Measurements from ENCODE around the gene SLC9B2. TPM values are rescaled to one million over a fixed set of nuclear protein-coding genes. Genes with fewer than 3 reads are reported as not detected.

The SLC9B2 gene
- polyA plus RNA-seq, 1 of the 3 experiments (the other 2 are of a cell fraction) = 11.2 TPM

DNA sequence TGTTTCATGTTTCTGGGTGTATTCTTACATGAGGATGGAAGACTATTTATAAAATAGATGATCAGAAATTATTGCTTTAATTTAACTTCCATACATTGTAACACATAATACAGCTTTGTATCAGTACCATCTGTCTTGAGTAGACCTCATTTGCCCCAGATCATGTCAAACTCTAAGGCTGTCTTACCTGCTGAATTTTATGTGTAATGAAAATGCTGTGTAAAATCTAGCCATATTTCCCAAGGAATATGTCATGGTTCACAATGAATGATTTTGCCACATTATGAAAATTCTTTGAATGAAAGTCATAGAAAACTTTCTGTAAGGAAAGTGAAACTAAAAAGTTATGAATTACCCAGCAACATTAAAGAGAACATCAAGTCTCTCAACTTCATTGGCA is 15.7 kb upstream of the SLC9B2 start:
- H3K9me2 ChIP-seq = no peaks in the 10 kb centered on the region
- peaks cover 34 to 54% of the 10 kb centered on the region in 2 experiments for H3K36me3 ChIP-seq (replicated peaks in 1 of 2; ENCODE audit: control insufficient read depth in 1 of 2, insufficient read depth in 2 of 2, low read length in 1 of 2)
- ChIA-PET CTCF (interaction anchor here (0.6 to 3.7 kb wide), 20 partner anchors 9 to 681 kb away, joined by 3 to 18 read pairs (median 6); partner anchors contain the start of gene SLC9B2), POLR2A (interaction anchor here (1.4 kb wide), 1 partner anchor 223 kb away, joined by 3 read pairs; the partner anchor contains the start of gene CISD2)
- peak overlapping the region; percentile 60 for H2AFZ ChIP-seq (ENCODE audit: low read depth)
- H3K27me3 ChIP-seq (ENCODE audit: insufficient read depth) = no peaks in the 10 kb centered on the region
- H3K4me2 ChIP-seq = peak overlapping the region; percentile 61
- TF ChIP-seq RXRA (IDR thresholded peaks at IDR 0.05; ENCODE audit: borderline replicate concordance, low read depth) = no peak
- TF ChIP-seq, protein P1, sequence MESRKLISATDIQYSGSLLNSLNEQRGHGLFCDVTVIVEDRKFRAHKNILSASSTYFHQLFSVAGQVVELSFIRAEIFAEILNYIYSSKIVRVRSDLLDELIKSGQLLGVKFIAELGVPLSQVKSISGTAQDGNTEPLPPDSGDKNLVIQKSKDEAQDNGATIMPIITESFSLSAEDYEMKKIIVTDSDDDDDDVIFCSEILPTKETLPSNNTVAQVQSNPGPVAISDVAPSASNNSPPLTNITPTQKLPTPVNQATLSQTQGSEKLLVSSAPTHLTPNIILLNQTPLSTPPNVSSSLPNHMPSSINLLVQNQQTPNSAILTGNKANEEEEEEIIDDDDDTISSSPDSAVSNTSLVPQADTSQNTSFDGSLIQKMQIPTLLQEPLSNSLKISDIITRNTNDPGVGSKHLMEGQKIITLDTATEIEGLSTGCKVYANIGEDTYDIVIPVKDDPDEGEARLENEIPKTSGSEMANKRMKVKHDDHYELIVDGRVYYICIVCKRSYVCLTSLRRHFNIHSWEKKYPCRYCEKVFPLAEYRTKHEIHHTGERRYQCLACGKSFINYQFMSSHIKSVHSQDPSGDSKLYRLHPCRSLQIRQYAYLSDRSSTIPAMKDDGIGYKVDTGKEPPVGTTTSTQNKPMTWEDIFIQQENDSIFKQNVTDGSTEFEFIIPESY (IDR thresholded peaks at IDR 0.05; ENCODE audit: borderline replicate concordance, low read depth) = no peak
- no peak for TF ChIP-seq FOXJ3 (CRISPR knock-in tag; IDR thresholded peaks at IDR 0.05)
- no peak for TF ChIP-seq TAF1 (IDR thresholded peaks at IDR 0.05; ENCODE audit: borderline replicate concordance, low read depth, low read length)
- no peak for TF ChIP-seq TCF12 (IDR thresholded peaks at IDR 0.05)
- TF ChIP-seq, protein P2, sequence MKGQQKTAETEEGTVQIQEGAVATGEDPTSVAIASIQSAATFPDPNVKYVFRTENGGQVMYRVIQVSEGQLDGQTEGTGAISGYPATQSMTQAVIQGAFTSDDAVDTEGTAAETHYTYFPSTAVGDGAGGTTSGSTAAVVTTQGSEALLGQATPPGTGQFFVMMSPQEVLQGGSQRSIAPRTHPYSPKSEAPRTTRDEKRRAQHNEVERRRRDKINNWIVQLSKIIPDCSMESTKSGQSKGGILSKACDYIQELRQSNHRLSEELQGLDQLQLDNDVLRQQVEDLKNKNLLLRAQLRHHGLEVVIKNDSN (IDR thresholded peaks at IDR 0.05; ENCODE audit: borderline replicate concordance, low read depth) = no peak
- no peak for TF ChIP-seq EP300 (IDR thresholded peaks at IDR 0.05; ENCODE audit: borderline replicate concordance in 1 of 2, low read depth in 1 of 2, low read length in 1 of 2)
- no peaks in the 10 kb centered on the region for H4K20me1 ChIP-seq (ENCODE audit: insufficient read depth)
- peak overlapping the region in 1 of 2 experiments; percentile 36; a peak in 2 of 4 replicates for H3K4me3 ChIP-seq (ENCODE audit: low read depth in 2 of 2, low read length in 1 of 2)
- no peaks in the 10 kb centered on the region for H3F3A ChIP-seq (replicated peaks; ENCODE audit: insufficient read depth)
- H3K4me1 ChIP-seq (ENCODE audit: control insufficient read depth in 1 of 2, insufficient read depth in 2 of 2, low read depth in 1 of 2, low read length in 1 of 2) = no peaks in the 10 kb centered on the region; a peak in 1 of 4 replicates
- H3K9ac ChIP-seq = peak overlapping the region; percentile 19; the same call in 1 of the 2 replicates
- H3K79me2 ChIP-seq (ENCODE audit: insufficient read depth) = no peaks in the 10 kb centered on the region
- peak overlapping the region in 1 of 2 experiments; percentile 30; a peak in 1 of 4 replicates for H3K27ac ChIP-seq (ENCODE audit: low read depth in 2 of 2, low read length in 1 of 2)
- DNase-seq = no peak
- no peaks in the 10 kb centered on the region for H3K9me3 ChIP-seq

DNA sequence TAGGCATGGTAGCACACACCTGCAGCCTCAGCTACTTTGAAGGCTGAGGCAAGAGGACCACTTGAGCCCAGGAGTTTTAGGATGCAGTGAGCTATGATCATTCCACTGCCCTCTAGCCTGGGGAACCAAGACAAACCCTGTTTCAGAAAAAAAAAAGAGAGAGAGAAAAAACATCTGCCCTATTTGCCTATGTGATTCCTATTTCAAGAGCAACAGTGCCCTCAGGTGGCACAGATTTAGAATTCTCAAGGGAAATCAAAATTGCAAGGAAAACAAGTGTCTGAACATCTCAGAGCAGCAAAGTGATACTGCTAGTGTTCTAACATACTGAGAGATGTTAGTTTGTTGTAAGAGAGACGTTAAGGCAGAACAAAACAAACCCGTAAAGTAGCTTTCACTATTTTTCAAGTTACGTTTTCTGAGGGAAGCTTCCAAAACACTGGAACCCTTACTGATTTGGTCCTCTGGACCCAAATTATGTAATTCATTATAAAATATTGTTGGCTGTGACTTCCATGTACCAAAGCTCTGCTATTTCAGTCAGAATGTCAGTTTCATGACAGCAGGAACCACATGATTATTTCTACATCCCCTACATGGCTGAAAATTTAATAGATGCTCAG is 15.2 kb upstream of the SLC9B2 start:
- Histone ChIP-seq H3K4me1 (ENCODE audit: control insufficient read depth in 1 of 2, insufficient read depth in 2 of 2, low read depth in 1 of 2, low read length in 1 of 2) (no peaks in the 10 kb centered on the region), H3K9ac (no peak overlapping the region), H3K36me3 (replicated peaks in 1 of 2; ENCODE audit: control insufficient read depth in 1 of 2, insufficient read depth in 2 of 2, low read length in 1 of 2) (peaks cover 37 to 59% of the 10 kb centered on the region in 2 experiments), H3K27me3 (ENCODE audit: insufficient read depth) (no peaks in the 10 kb centered on the region), H3K9me3 (no peaks in the 10 kb centered on the region), H3K27ac (ENCODE audit: low read depth in 2 of 2, low read length in 1 of 2) (peak overlapping the region in 1 of 2 experiments; percentile 30; a peak in 1 of 4 replicates), H3K4me3 (ENCODE audit: low read depth in 2 of 2, low read length in 1 of 2) (no peak overlapping the region; a peak in 1 of 4 replicates), H3K9me2 (no peaks in the 10 kb centered on the region), H3K79me2 (ENCODE audit: insufficient read depth) (no peaks in the 10 kb centered on the region), H2AFZ (ENCODE audit: low read depth) (no peak overlapping the region), H3K4me2 (peak overlapping the region; percentile 61), H3F3A (replicated peaks; ENCODE audit: insufficient read depth) (no peaks in the 10 kb centered on the region), H4K20me1 (ENCODE audit: insufficient read depth) (no peaks in the 10 kb centered on the region)
- POLR2A ChIA-PET = interaction anchor here (0.6 to 1.4 kb wide), 2 partner anchors 223 to 330 kb away, joined by 3 read pairs; partner anchors contain the start of gene CISD2
- 32% methylated on average over 3 of the region's 3 CpGs for WGBS (ENCODE audit: low lambda C conversion rate)
- CTCF ChIA-PET = interaction anchor here (0.6 to 4.9 kb wide), 28 partner anchors 7 to 680 kb away, joined by 3 to 26 read pairs (median 4); partner anchors contain the start of genes BDH2, NFKB1 and SLC9B2
- peak; percentile 39 for DNase-seq
- TF ChIP-seq, protein P3, sequence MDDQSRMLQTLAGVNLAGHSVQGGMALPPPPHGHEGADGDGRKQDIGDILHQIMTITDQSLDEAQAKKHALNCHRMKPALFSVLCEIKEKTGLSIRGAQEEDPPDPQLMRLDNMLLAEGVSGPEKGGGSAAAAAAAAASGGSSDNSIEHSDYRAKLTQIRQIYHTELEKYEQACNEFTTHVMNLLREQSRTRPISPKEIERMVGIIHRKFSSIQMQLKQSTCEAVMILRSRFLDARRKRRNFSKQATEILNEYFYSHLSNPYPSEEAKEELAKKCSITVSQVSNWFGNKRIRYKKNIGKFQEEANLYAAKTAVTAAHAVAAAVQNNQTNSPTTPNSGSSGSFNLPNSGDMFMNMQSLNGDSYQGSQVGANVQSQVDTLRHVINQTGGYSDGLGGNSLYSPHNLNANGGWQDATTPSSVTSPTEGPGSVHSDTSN (IDR thresholded peaks at IDR 0.05) = no peak
- no peak for TF ChIP-seq GABPA (IDR thresholded peaks at IDR 0.05; ENCODE audit: low read depth)
- TF ChIP-seq YY1 (IDR thresholded peaks at IDR 0.05; ENCODE audit: low read depth) = no peak
- TF ChIP-seq MEF2A (IDR thresholded peaks at IDR 0.05; ENCODE audit: borderline replicate concordance, low read depth) = no peak
- TF ChIP-seq TCF12 (IDR thresholded peaks at IDR 0.05) = no peak
- no peak for TF ChIP-seq RCOR1 (IDR thresholded peaks at IDR 0.05; ENCODE audit: low read length)
- no peak for TF ChIP-seq NFIC (IDR thresholded peaks at IDR 0.05; ENCODE audit: borderline replicate concordance)
- TF ChIP-seq CHD2 (IDR thresholded peaks at IDR 0.05; ENCODE audit: low read length, partially characterized antibody) = no peak
- no peak for TF ChIP-seq RXRA (IDR thresholded peaks at IDR 0.05; ENCODE audit: borderline replicate concordance, low read depth)
- peak; percentile 74 for TF ChIP-seq SMC3 (IDR thresholded peaks at IDR 0.05; ENCODE audit: low read depth, low read length)
- TF ChIP-seq, protein P4, sequence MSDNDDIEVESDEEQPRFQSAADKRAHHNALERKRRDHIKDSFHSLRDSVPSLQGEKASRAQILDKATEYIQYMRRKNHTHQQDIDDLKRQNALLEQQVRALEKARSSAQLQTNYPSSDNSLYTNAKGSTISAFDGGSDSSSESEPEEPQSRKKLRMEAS (IDR thresholded peaks at IDR 0.05; ENCODE audit: low read depth) = no peak
- no peak for TF ChIP-seq EP300 (IDR thresholded peaks at IDR 0.05; ENCODE audit: borderline replicate concordance in 1 of 2, low read depth in 1 of 2, low read length in 1 of 2)
- TF ChIP-seq RFX5 (IDR thresholded peaks at IDR 0.05; ENCODE audit: low read length) = peak; percentile 56
- TF ChIP-seq GATA2 (CRISPR knock-in tag; IDR thresholded peaks at IDR 0.05) = no peak
- no peak for TF ChIP-seq JUND (IDR thresholded peaks at IDR 0.05)
- peak; percentile 17; the same call in 1 of the 2 replicates for TF ChIP-seq MXI1 (IDR thresholded peaks at IDR 0.05; ENCODE audit: low read depth, low read length)
- TF ChIP-seq, protein P5, sequence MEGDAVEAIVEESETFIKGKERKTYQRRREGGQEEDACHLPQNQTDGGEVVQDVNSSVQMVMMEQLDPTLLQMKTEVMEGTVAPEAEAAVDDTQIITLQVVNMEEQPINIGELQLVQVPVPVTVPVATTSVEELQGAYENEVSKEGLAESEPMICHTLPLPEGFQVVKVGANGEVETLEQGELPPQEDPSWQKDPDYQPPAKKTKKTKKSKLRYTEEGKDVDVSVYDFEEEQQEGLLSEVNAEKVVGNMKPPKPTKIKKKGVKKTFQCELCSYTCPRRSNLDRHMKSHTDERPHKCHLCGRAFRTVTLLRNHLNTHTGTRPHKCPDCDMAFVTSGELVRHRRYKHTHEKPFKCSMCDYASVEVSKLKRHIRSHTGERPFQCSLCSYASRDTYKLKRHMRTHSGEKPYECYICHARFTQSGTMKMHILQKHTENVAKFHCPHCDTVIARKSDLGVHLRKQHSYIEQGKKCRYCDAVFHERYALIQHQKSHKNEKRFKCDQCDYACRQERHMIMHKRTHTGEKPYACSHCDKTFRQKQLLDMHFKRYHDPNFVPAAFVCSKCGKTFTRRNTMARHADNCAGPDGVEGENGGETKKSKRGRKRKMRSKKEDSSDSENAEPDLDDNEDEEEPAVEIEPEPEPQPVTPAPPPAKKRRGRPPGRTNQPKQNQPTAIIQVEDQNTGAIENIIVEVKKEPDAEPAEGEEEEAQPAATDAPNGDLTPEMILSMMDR (IDR thresholded peaks at IDR 0.05) = peak; percentile 76
- peak; percentile 93 for TF ChIP-seq RAD21 (IDR thresholded peaks at IDR 0.05; ENCODE audit: low read length)
